ENCODE results near the gene GNB2.
"Not testable (repeated sequence)": the region's sequence is repeated elsewhere in the genome, so short reads cannot be mapped to it uniquely, and the experiment has no call there.

The GNB2 gene

GRCh38 chr7:100699018-100699417 is 25.5 kb downstream of the GNB2 start:
- H3K14ac ChIP-seq (ENCODE audit: low read length in 2 of 2), result no peak overlapping the region
- H2BK5ac ChIP-seq (ENCODE audit: low read depth, low read length, poor library complexity, severe bottlenecking), result no peak overlapping the region
- no peak overlapping the region for H2AFZ ChIP-seq (ENCODE audit: low read depth, low read length)
- H2AK5ac ChIP-seq (ENCODE audit: low read length, severe bottlenecking), result no peak overlapping the region
- H3K36me3 ChIP-seq (ENCODE audit: control insufficient read depth in 1 of 2, insufficient read depth in 2 of 2, low read depth in 1 of 2, low read length in 2 of 2), result no peaks in the 10 kb centered on the region
- 88% methylated on average over 5 of the region's 6 CpGs for WGBS
- no peaks in the 10 kb centered on the region for H3K79me1 ChIP-seq (replicated peaks; ENCODE audit: low read length, poor library complexity, severe bottlenecking)
- H3K4me3 ChIP-seq (ENCODE audit: insufficient read depth in 1 of 2, low read depth in 1 of 2, low read length in 2 of 2), result no peak overlapping the region
- no peak overlapping the region for H4K8ac ChIP-seq (ENCODE audit: low read length)
- no peaks in the 10 kb centered on the region for H3K9me3 ChIP-seq (ENCODE audit: control insufficient read depth, low read length)
- H3K4ac ChIP-seq (ENCODE audit: low read depth in 1 of 2, low read length in 2 of 2), result no peak overlapping the region
- no peak overlapping the region for H2BK12ac ChIP-seq (ENCODE audit: low read length in 2 of 2)
- H3K4me2 ChIP-seq (ENCODE audit: low read length, poor library complexity, severe bottlenecking), result no peak overlapping the region
- no peak for DNase-seq
- no peak overlapping the region for H3K9ac ChIP-seq (ENCODE audit: low read length)
- peaks cover 2% of the 10 kb centered on the region for H3K4me1 ChIP-seq (ENCODE audit: control insufficient read depth, insufficient read depth, low read depth, low read length)
- H2BK120ac ChIP-seq (ENCODE audit: low read depth, low read length), result no peak overlapping the region
- H3K23ac ChIP-seq (ENCODE audit: low read length in 2 of 2), result no peak overlapping the region
- H3K27ac ChIP-seq (ENCODE audit: low read length, poor library complexity, severe bottlenecking), result no peak overlapping the region
- no peak overlapping the region for H2BK15ac ChIP-seq (ENCODE audit: low read depth, poor library complexity, severe bottlenecking)
- no peak overlapping the region for H3K18ac ChIP-seq (ENCODE audit: low read depth in 1 of 2, low read length in 2 of 2)
- H3K27me3 ChIP-seq (ENCODE audit: control insufficient read depth in 1 of 2, insufficient read depth in 1 of 2, low read length in 2 of 2), result peaks cover 14 to 18% of the 10 kb centered on the region in 2 experiments
- no peak overlapping the region for H4K91ac ChIP-seq (ENCODE audit: low read length)

GRCh38 chr7:100701089-100701488 is 27.5 kb downstream of the GNB2 start:
- not testable (repeated sequence) for H2BK120ac ChIP-seq (ENCODE audit: low read depth, low read length); H3K4me1 ChIP-seq (ENCODE audit: control insufficient read depth, insufficient read depth, low read depth, low read length); H3K4me2 ChIP-seq (ENCODE audit: low read length, poor library complexity, severe bottlenecking); H3K9me3 ChIP-seq (ENCODE audit: control insufficient read depth, low read length); H2AK5ac ChIP-seq (ENCODE audit: low read length, severe bottlenecking); H3K9ac ChIP-seq (ENCODE audit: low read length); H3K4ac ChIP-seq (ENCODE audit: low read depth in 1 of 2, low read length in 2 of 2); H2BK12ac ChIP-seq (ENCODE audit: low read length in 2 of 2); H3K27ac ChIP-seq (ENCODE audit: low read length, poor library complexity, severe bottlenecking); H3K4me3 ChIP-seq (ENCODE audit: insufficient read depth in 1 of 2, low read depth in 1 of 2, low read length in 2 of 2); H3K14ac ChIP-seq (ENCODE audit: low read length in 2 of 2); H2BK15ac ChIP-seq (ENCODE audit: low read depth, poor library complexity, severe bottlenecking); H3K79me1 ChIP-seq (replicated peaks; ENCODE audit: low read length, poor library complexity, severe bottlenecking); H3K18ac ChIP-seq (ENCODE audit: low read depth in 1 of 2, low read length in 2 of 2); DNase-seq; H2AFZ ChIP-seq (ENCODE audit: low read depth, low read length); H3K36me3 ChIP-seq (ENCODE audit: control insufficient read depth in 1 of 2, insufficient read depth in 2 of 2, low read depth in 1 of 2, low read length in 2 of 2); H2BK5ac ChIP-seq (ENCODE audit: low read depth, low read length, poor library complexity, severe bottlenecking); H4K91ac ChIP-seq (ENCODE audit: low read length); H3K23ac ChIP-seq (ENCODE audit: low read length in 2 of 2); H4K8ac ChIP-seq (ENCODE audit: low read length)
- H3K27me3 ChIP-seq (ENCODE audit: control insufficient read depth in 1 of 2, insufficient read depth in 1 of 2, low read length in 2 of 2), result peaks cover 14 to 18% of the 10 kb centered on the region in 2 experiments
- 91% methylated on average over 3 of the region's 3 CpGs for WGBS

GRCh38 chr7:100705320-100705752 is 31.8 kb downstream of the GNB2 start:
- Histone ChIP-seq H3K79me1 (replicated peaks; ENCODE audit: low read length, poor library complexity, severe bottlenecking) (peaks cover 10% of the 10 kb centered on the region), H3K4ac (ENCODE audit: low read depth in 1 of 2, low read length in 2 of 2) (peak overlapping the region; percentile 42 to 57), H3K14ac (ENCODE audit: low read length in 2 of 2) (peak overlapping the region in 1 of 2 experiments; percentile 37), H2BK15ac (ENCODE audit: low read depth, poor library complexity, severe bottlenecking) (peak overlapping the region; percentile 90), H4K8ac (ENCODE audit: low read length) (peak overlapping the region; percentile 86), H3K27ac (ENCODE audit: low read length, poor library complexity, severe bottlenecking) (peak overlapping the region; percentile 95), H4K91ac (ENCODE audit: low read length) (peak overlapping the region; percentile 93), H2BK12ac (ENCODE audit: low read length in 2 of 2) (peak overlapping the region in 1 of 2 experiments; percentile 67), H3K9me3 (ENCODE audit: control insufficient read depth, low read length) (no peaks in the 10 kb centered on the region), H3K36me3 (ENCODE audit: control insufficient read depth in 1 of 2, insufficient read depth in 2 of 2, low read depth in 1 of 2, low read length in 2 of 2) (peaks cover 4 to 10% of the 10 kb centered on the region in 2 experiments), H3K27me3 (ENCODE audit: control insufficient read depth in 1 of 2, insufficient read depth in 1 of 2, low read length in 2 of 2) (peaks cover 4 to 6% of the 10 kb centered on the region in 2 experiments), H3K9ac (ENCODE audit: low read length) (peak overlapping the region; percentile 98), H2AK5ac (ENCODE audit: low read length, severe bottlenecking) (no peak overlapping the region), H3K23ac (ENCODE audit: low read length in 2 of 2) (peak overlapping the region in 1 of 2 experiments; percentile 79), H2AFZ (ENCODE audit: low read depth, low read length) (peak overlapping the region; percentile 93), H3K18ac (ENCODE audit: low read depth in 1 of 2, low read length in 2 of 2) (peak overlapping the region; percentile 88 to 93), H3K4me1 (ENCODE audit: control insufficient read depth, insufficient read depth, low read depth, low read length) (peaks cover 15% of the 10 kb centered on the region), H3K4me3 (ENCODE audit: insufficient read depth in 1 of 2, low read depth in 1 of 2, low read length in 2 of 2) (peak overlapping the region; percentile 59 to 91), H2BK120ac (ENCODE audit: low read depth, low read length) (peak overlapping the region; percentile 27), H3K4me2 (ENCODE audit: low read length, poor library complexity, severe bottlenecking) (peak overlapping the region; percentile 99), H2BK5ac (ENCODE audit: low read depth, low read length, poor library complexity, severe bottlenecking) (peak overlapping the region; percentile 54)
- no peak for DNase-seq
- 0% methylated on average over 24 of the region's 25 CpGs for WGBS

GRCh38 chr7:100705753-100706671 is 32.5 kb downstream of the GNB2 start, which contains the start of gene POP7:
POP7 (plus strand) TSS chr7:100706121; CDS start chr7:100706831, 710 bp downstream.
- DNase-seq, result peak; percentile 98
- peak within 1 kb of the TSS; percentile 98 for H3K9ac ChIP-seq (ENCODE audit: low read length)
- peak within 1 kb of the TSS; percentile 90 for H2BK15ac ChIP-seq (ENCODE audit: low read depth, poor library complexity, severe bottlenecking)
- peaks cover 15% of the 10 kb centered on the region for H3K4me1 ChIP-seq (ENCODE audit: control insufficient read depth, insufficient read depth, low read depth, low read length)
- H3K36me3 ChIP-seq (ENCODE audit: control insufficient read depth in 1 of 2, insufficient read depth in 2 of 2, low read depth in 1 of 2, low read length in 2 of 2), result peaks cover 4 to 10% of the 10 kb centered on the region in 2 experiments
- peak within 1 kb of the TSS; percentile 57 to 89 for H3K14ac ChIP-seq (ENCODE audit: low read length in 2 of 2)
- H2AFZ ChIP-seq (ENCODE audit: low read depth, low read length), result peak within 1 kb of the TSS; percentile 93
- H3K27ac ChIP-seq (ENCODE audit: low read length, poor library complexity, severe bottlenecking), result peak within 1 kb of the TSS; percentile 95
- H4K8ac ChIP-seq (ENCODE audit: low read length), result peak within 1 kb of the TSS; percentile 96
- H3K79me1 ChIP-seq (replicated peaks; ENCODE audit: low read length, poor library complexity, severe bottlenecking), result peaks cover 10% of the 10 kb centered on the region
- H4K91ac ChIP-seq (ENCODE audit: low read length), result peak within 1 kb of the TSS; percentile 93
- no peaks in the 10 kb centered on the region for H3K9me3 ChIP-seq (ENCODE audit: control insufficient read depth, low read length)
- peak within 1 kb of the TSS; percentile 23 to 79 for H3K23ac ChIP-seq (ENCODE audit: low read length in 2 of 2)
- H2BK5ac ChIP-seq (ENCODE audit: low read depth, low read length, poor library complexity, severe bottlenecking), result peak within 1 kb of the TSS; percentile 54
- H3K4me2 ChIP-seq (ENCODE audit: low read length, poor library complexity, severe bottlenecking), result peak within 1 kb of the TSS; percentile 99
- no peak within 1 kb of the TSS for H2AK5ac ChIP-seq (ENCODE audit: low read length, severe bottlenecking)
- H2BK12ac ChIP-seq (ENCODE audit: low read length in 2 of 2), result peak within 1 kb of the TSS in 1 of 2 experiments; percentile 67
- under 1% methylated on average over 84 of the region's 86 CpGs for WGBS
- H3K4ac ChIP-seq (ENCODE audit: low read depth in 1 of 2, low read length in 2 of 2), result peak within 1 kb of the TSS; percentile 71 to 80
- peak within 1 kb of the TSS; percentile 93 to 98 for H3K18ac ChIP-seq (ENCODE audit: low read depth in 1 of 2, low read length in 2 of 2)
- peaks cover 2 to 4% of the 10 kb centered on the region in 2 experiments for H3K27me3 ChIP-seq (ENCODE audit: control insufficient read depth in 1 of 2, insufficient read depth in 1 of 2, low read length in 2 of 2)
- H3K4me3 ChIP-seq (ENCODE audit: insufficient read depth in 1 of 2, low read depth in 1 of 2, low read length in 2 of 2), result peak within 1 kb of the TSS; percentile 91 to 96
- peak within 1 kb of the TSS; percentile 27 for H2BK120ac ChIP-seq (ENCODE audit: low read depth, low read length)

Data from mesenchymal stem cell (in vitro differentiated cells and primary cell).